OCI-LY7 (cell line): Measurements from ENCODE around the gene CFAP300. TPM values are rescaled to one million over a fixed set of nuclear protein-coding genes. Genes with fewer than 3 reads are reported as not detected.

ENCODE experiments used
- BruUV-seq: library from RNA; stranded (reverse); fragments of 400-500 nt; replicated peaks from 2 replicates; lab custom pipeline; 2021; lab: Mats Ljungman, UMichigan
- CTCF ChIA-PET: fragments of 300-600 bp; sonication (Branson Sonifier 250); formaldehyde crosslinking; loops from one replicate; lab custom pipeline; 2022; ENCODE audit warnings: antibody characterized with exemption; ENCODE audit not compliant: unreplicated experiment; lab: Charles Lee
- POLR2A ChIA-PET: fragments of 300-600 bp; sonication (Branson Sonifier 250); formaldehyde crosslinking; loops from one replicate; lab custom pipeline; 2022; ENCODE audit warnings: antibody characterized with exemption; lab: Charles Lee
- DNase-seq: peaks from one replicate; pipeline ENCODE4 v3.0.0-alpha.2; 2015; ENCODE audit warnings: low spot score
- H2AFZ ChIP-seq: fragments of 200-600 bp; sonication (generic), shearing (Covaris generic); 2 replicates; pipeline ENCODE4 v1.6.1; 2014; ENCODE audit warnings: mild to moderate bottlenecking, antibody characterized with exemption, low read length, moderate library complexity
- H3K27ac ChIP-seq: fragments of 200-600 bp; sonication (generic); 2 replicates; pipeline ENCODE4 v1.5.1; 2014; ENCODE audit warnings: mixed run types, low read depth, mild to moderate bottlenecking, moderate library complexity, low read length, inconsistent platforms; ENCODE audit not compliant: poor library complexity, severe bottlenecking
- H3K36me3 ChIP-seq: fragments of 200-600 bp; sonication (generic); 2 replicates; pipeline ENCODE4 v1.6.1; 2014; ENCODE audit warnings: mild to moderate bottlenecking, antibody characterized with exemption, low read length, moderate library complexity, mixed read lengths; ENCODE audit not compliant: insufficient read depth
- H3K4me1 ChIP-seq: fragments of 200-600 bp; sonication (generic); 2 replicates; pipeline ENCODE4 v1.5.1; 2014; ENCODE audit warnings: mild to moderate bottlenecking, low read length; ENCODE audit not compliant: insufficient read depth, poor library complexity, severe bottlenecking
- H3K4me2 ChIP-seq: fragments of 200-600 bp; sonication (generic); 2 replicates; pipeline ENCODE4 v1.6.1; 2014; ENCODE audit warnings: mild to moderate bottlenecking, low read length
- H3K4me3 ChIP-seq: fragments of 200-600 bp; sonication (generic); 2 replicates; pipeline ENCODE4 v1.5.1; 2014; ENCODE audit warnings: mild to moderate bottlenecking, low read depth, low read length; ENCODE audit not compliant: poor library complexity, severe bottlenecking
- H3K79me2 ChIP-seq: fragments of 200-600 bp; sonication (generic); 2 replicates; pipeline ENCODE4 v1.6.1; 2016; ENCODE audit warnings: low read depth, mild to moderate bottlenecking, low read length, moderate library complexity, mixed read lengths; ENCODE audit not compliant: insufficient read depth
- H3K9me2 ChIP-seq: fragments of 200-600 bp; sonication (generic); 2 replicates; pipeline ENCODE4 v1.6.1; 2016; ENCODE audit warnings: mild to moderate bottlenecking, low read length, mixed read lengths; ENCODE audit not compliant: insufficient read depth
- H3K9me3 ChIP-seq: fragments of 200-600 bp; sonication (generic); 2 replicates; pipeline ENCODE4 v1.6.1; 2014; ENCODE audit warnings: mild to moderate bottlenecking, mixed run types, low read length, mixed read lengths
- H4K20me1 ChIP-seq: fragments of 200-600 bp; sonication (generic); 2 replicates; pipeline ENCODE4 v1.6.1; 2014; ENCODE audit warnings: mild to moderate bottlenecking, antibody characterized with exemption, low read length, moderate library complexity, mixed read lengths; ENCODE audit not compliant: insufficient read depth
- CTCF ChIP-seq: fragments of 200-600 bp; sonication (generic); conservative IDR thresholded peaks from 2 replicates; pipeline ENCODE4 v1.5.1; 2014; ENCODE audit warnings: mild to moderate bottlenecking, antibody characterized with exemption, low read length, moderate library complexity, mixed read lengths
- EZH2phosphoT487 ChIP-seq: fragments of 200-600 bp; sonication (generic); IDR thresholded peaks from 2 replicates; pipeline ENCODE4 v1.6.1; 2018; ENCODE audit warnings: low read depth, borderline replicate concordance, mild to moderate bottlenecking, mixed run types, antibody characterized with exemption, low read length, moderate library complexity, mixed read lengths
- intact Hi-C: fragments of 100-400 bp; cut with micrococcal nuclease; formaldehyde crosslinking; loops from one replicate; pipeline ENCODE4 v1.10.0; 2022; ENCODE audit not compliant: unreplicated experiment
- total RNA-seq, 2 experiments: library from RNA; depleted of rRNA in 1 of 2; stranded (reverse); fragments of >200 nt in 1 of 2; shearing (Covaris generic) in 1 of 2; gene quantifications; 2 replicates each; pipeline ENCODE4 v1.2.3, GENCODE V29; 2014 to 2022

CFAP300 gene
- total RNA-seq, 2 experiments from 2014 or later, result not detected

- Histone ChIP-seq H3K36me3 (no peaks in the 10 kb centered on the region), H2AFZ (no peak overlapping the region), H3K27ac (no peak overlapping the region), H3K4me1 (no peaks in the 10 kb centered on the region), H3K9me3 (no peaks in the 10 kb centered on the region), H4K20me1 (no peaks in the 10 kb centered on the region), H3K4me2 (no peak overlapping the region), H3K9me2 (no peaks in the 10 kb centered on the region), H3K4me3 (no peak overlapping the region), H3K79me2 (no peaks in the 10 kb centered on the region)
- TF ChIP-seq CTCF (no peak), EZH2phosphoT487 (no peak)
- intact Hi-C loops, result no loop called here
- POLR2A ChIA-PET, result no interaction called here
- CTCF ChIA-PET, result no interaction called here
- BruUV-seq, result no TSS peak
- DNase-seq, result no peak
These were observed 14.9 kb downstream of the CFAP300 start for GRCh38 chr11:102062106-102062505.

- no peak for TF ChIP-seq CTCF
- TF ChIP-seq EZH2phosphoT487, result no peak
- POLR2A ChIA-PET, result interaction anchor here (1.4 kb wide), 1 partner anchor 50 kb away, joined by 3 read pairs; no protein-coding TSS in a partner anchor
- Histone ChIP-seq H3K27ac (no peak overlapping the region), H3K4me1 (no peaks in the 10 kb centered on the region), H3K79me2 (no peaks in the 10 kb centered on the region), H3K4me2 (no peak overlapping the region), H3K36me3 (no peaks in the 10 kb centered on the region), H2AFZ (no peak overlapping the region), H3K9me2 (no peaks in the 10 kb centered on the region), H3K4me3 (no peak overlapping the region), H3K9me3 (no peaks in the 10 kb centered on the region), H4K20me1 (no peaks in the 10 kb centered on the region)
- BruUV-seq, result no TSS peak
- intact Hi-C loops, result no loop called here
- no peak for DNase-seq
- CTCF ChIA-PET, result no interaction called here
These were observed 17.1 kb downstream of the CFAP300 start for GRCh38 chr11:102064316-102064715.

GRCh38 chr11:102070766-102071165, 23.5 kb downstream of the CFAP300 start:
- Histone ChIP-seq H3K27ac (no peak overlapping the region), H3K9me3 (0 out of 2 replicates have a peak, but pooled peaks cover 8% of the 10 kb centered on the region), H3K4me1 (no peaks in the 10 kb centered on the region), H3K36me3 (no peaks in the 10 kb centered on the region), H3K9me2 (no peaks in the 10 kb centered on the region), H3K4me2 (no peak overlapping the region), H2AFZ (no peak overlapping the region), H3K79me2 (no peaks in the 10 kb centered on the region), H4K20me1 (no peaks in the 10 kb centered on the region), H3K4me3 (no peak overlapping the region)
- ChIA-PET POLR2A (no interaction called here), CTCF (no interaction called here)
- intact Hi-C loops, result no loop called here
- no TSS peak for BruUV-seq
- TF ChIP-seq EZH2phosphoT487 (no peak), CTCF (no peak)
- DNase-seq, result no peak
